K562 (cell line): ENCODE results near the gene TENM3. TPM values are rescaled to one million over a fixed set of nuclear protein-coding genes. Genes with fewer than 3 reads are reported as not detected.

Source experiments
- ATAC-seq: fragments of 200-7000 bp; cut with Tn5 transposase; 3 replicates; pipeline ENCODE4 v1.9.1; 2020; ENCODE audit warnings: moderate library complexity
- BruUV-seq: library from RNA; stranded (reverse); fragments of 400-500 nt; replicated peaks from 2 replicates; lab custom pipeline; 2021; lab: Mats Ljungman, UMichigan
- CTCF ChIA-PET: fragments of 300-600 bp; formaldehyde crosslinking; extraction: SDS; loops from one replicate; lab custom pipeline; 2021; ENCODE audit warnings: low intra/inter-chr PET ratio; lab: Yijun Ruan, JAX
- POLR2A ChIA-PET: fragments of 300-600, 350-650 bp; sonication (Branson Sonifier 250); formaldehyde crosslinking; extraction: SDS; loops from one replicate; lab custom pipeline; 2021; ENCODE audit warnings: antibody characterized with exemption, inconsistent platforms; lab: Yijun Ruan, JAX
- DNase-seq, 4 experiments: peaks; one replicate each; pipeline versions ENCODE4 v3.0.0 to v3.0.0-alpha.2; 2011 to 2018; ENCODE audit warnings: low spot score in 3 of 4, mixed read lengths in 3 of 4; ENCODE audit errors: extremely low read depth in 1 of 4
- FAIRE-seq: peaks from 2 replicates; lab custom pipeline; 2011; peaks lifted over from hg19 to GRCh38; lab: Jason Lieb, UNC
- H2AFZ ChIP-seq: 2 replicates; pipeline ENCODE4 v1.6.0; 2011; ENCODE audit warnings: low read depth, low read length, control low read depth, inconsistent platforms
- H3K27ac ChIP-seq: fragments of 200-600 bp; 3 replicates; pipeline ENCODE4 v1.8.0; 2011; ENCODE audit warnings: low read depth, mild to moderate bottlenecking, control low read depth, inconsistent platforms, low read length, moderate library complexity, mixed read lengths; ENCODE audit errors: extremely low read depth
- H3K27me3 ChIP-seq, 2 experiments: fragments of 300-600 bp in 1 of 2; 2 replicates in 1 of 2; 3 replicates in 1 of 2; pipeline versions ENCODE4 v1.6.0 to v1.8.0; 2011; ENCODE audit warnings: inconsistent platforms in 2 of 2, low read length in 2 of 2, mild to moderate bottlenecking in 1 of 2, mixed read lengths in 1 of 2, moderate library complexity in 1 of 2; ENCODE audit not compliant: control insufficient read depth in 2 of 2, insufficient read depth in 2 of 2
- H3K36me3 ChIP-seq: fragments of 300-600 bp; 3 replicates; pipeline ENCODE4 v1.8.0; 2011; ENCODE audit warnings: mild to moderate bottlenecking, low read length, inconsistent platforms; ENCODE audit not compliant: control insufficient read depth, insufficient read depth
- H3K4me1 ChIP-seq, 2 experiments: fragments of 200-600 bp in 1 of 2; replicated peaks in 1 of 2; 2 replicates in 1 of 2; 3 replicates in 1 of 2; pipeline versions ENCODE4 v1.5.1 to v1.8.0; 2011; ENCODE audit warnings: inconsistent platforms in 2 of 2, low read length in 2 of 2, mild to moderate bottlenecking in 1 of 2, mixed read lengths in 1 of 2, moderate library complexity in 1 of 2; ENCODE audit not compliant: control insufficient read depth in 2 of 2, insufficient read depth in 2 of 2
- H3K4me2 ChIP-seq: 2 replicates; pipeline ENCODE4 v1.6.1; 2011; ENCODE audit warnings: low read length, control low read depth, inconsistent platforms, mixed read lengths; ENCODE audit not compliant: insufficient read depth
- H3K4me3 ChIP-seq: fragments of 200-600 bp; sonication (generic), shearing (Covaris generic); 2 replicates; pipeline ENCODE4 v1.5.1; 2016; ENCODE audit warnings: control low read depth, inconsistent platforms
- H3K79me2 ChIP-seq: fragments of 200-600 bp; 3 replicates; pipeline ENCODE4 v1.8.0; 2011; ENCODE audit warnings: low read length, inconsistent platforms; ENCODE audit not compliant: control insufficient read depth, insufficient read depth
- H3K9ac ChIP-seq, 2 experiments: 2 replicates each; pipeline versions ENCODE4 v1.6.0 to v1.6.1; 2011; ENCODE audit warnings: low read depth in 2 of 2, low read length in 2 of 2, control low read depth in 1 of 2, inconsistent platforms in 1 of 2, mild to moderate bottlenecking in 1 of 2, mixed read lengths in 1 of 2; ENCODE audit not compliant: insufficient read depth in 1 of 2
- H3K9me1 ChIP-seq: one replicate; pipeline ENCODE4 v1.6.0; 2011; ENCODE audit warnings: inconsistent platforms, mild to moderate bottlenecking, low read length, moderate library complexity; ENCODE audit not compliant: control insufficient read depth, insufficient read depth
- H3K9me3 ChIP-seq: replicated peaks from 2 replicates; pipeline ENCODE4 v1.5.1; 2011; ENCODE audit warnings: low read depth, low read length, inconsistent platforms; ENCODE audit not compliant: control insufficient read depth, insufficient read depth
- H4K20me1 ChIP-seq: replicated peaks from 2 replicates; pipeline ENCODE4 v1.6.1; 2011; ENCODE audit warnings: low read length, inconsistent platforms, mixed read lengths; ENCODE audit not compliant: control insufficient read depth, insufficient read depth
- CEBPB ChIP-seq: fragments of 450-650 bp; IDR thresholded peaks from 2 replicates; pipeline ENCODE4 v1.6.1; 2016; ENCODE audit warnings: missing genetic modification characterization, missing compliant biosample characterization
- HINFP ChIP-seq: fragments of 450-650 bp; conservative IDR thresholded peaks from 2 replicates; pipeline ENCODE4 v1.6.1; 2016; ENCODE audit warnings: missing genetic modification characterization, low read depth, mild to moderate bottlenecking, control low read depth, missing compliant biosample characterization
- HNRNPH1 ChIP-seq: fragments of 200-400 bp; formaldehyde crosslinking; optimal IDR thresholded peaks from 2 replicates; pipeline ENCODE3; 2017; ENCODE audit warnings: low read depth, mild to moderate bottlenecking, low read length, moderate library complexity
- SIN3A ChIP-seq, 2 experiments: fragments of 150-350 bp in 1 of 2; IDR thresholded peaks; 2 replicates each; pipeline ENCODE4 v1.6.1; 2011 to 2016; ENCODE audit warnings: borderline replicate concordance in 2 of 2, low read depth in 2 of 2, low read length in 2 of 2, mild to moderate bottlenecking in 2 of 2, moderate library complexity in 2 of 2; ENCODE audit not compliant: control insufficient read depth in 1 of 2
- SIX5 ChIP-seq, 2 experiments: IDR thresholded peaks; 2 replicates each; pipeline ENCODE4 v1.6.1; 2011; ENCODE audit warnings: low read length in 2 of 2, borderline replicate concordance in 1 of 2, low read depth in 1 of 2, mild to moderate bottlenecking in 1 of 2, moderate library complexity in 1 of 2; ENCODE audit not compliant: insufficient read depth in 1 of 2
- TCF15 ChIP-seq: fragments of 250-450 bp; sonication (Bioruptor Pico); IDR thresholded peaks from 2 replicates; pipeline ENCODE4 v1.8.0; 2022; ENCODE audit warnings: moderate library complexity, mild to moderate bottlenecking, inconsistent platforms
- ZC3H8 ChIP-seq: fragments of 450-650 bp; IDR thresholded peaks from 2 replicates; pipeline ENCODE4 v1.6.1; 2017
- ZKSCAN1 ChIP-seq: fragments of 150-350 bp; IDR thresholded peaks from 2 replicates; pipeline ENCODE4 v1.6.1; 2016; ENCODE audit warnings: low read depth, low read length
- ZNF239 ChIP-seq: fragments of 250-450 bp; sonication (Bioruptor Pico); IDR thresholded peaks from 2 replicates; pipeline ENCODE4 v1.4.0; 2020; ENCODE audit warnings: mild to moderate bottlenecking
- WGBS: fragments of 100-300 bp; shearing (Covaris generic); methylation state at CpG from one replicate; pipeline ENCODE4 v1.1.6; 2016; ENCODE audit warnings: low coverage, mixed read lengths; ENCODE audit not compliant: insufficient coverage; ENCODE audit errors: missing lambda C conversion rate; 5-methylcytosine and 5-hydroxymethylcytosine counted together
- in situ Hi-C: fragments of 300-500 bp; cut with MboI; formaldehyde crosslinking; loops from 4 replicates; pipeline ENCODE4 v1.15.0; 2018; ENCODE audit warnings: inconsistent platforms, mixed read lengths
- intact Hi-C: fragments of 100-400 bp; cut with micrococcal nuclease; formaldehyde crosslinking; loops from 2 replicates; pipeline ENCODE4 v1.14.2; 2022
- polyA plus RNA-seq, 8 experiments: library from polyadenylated mRNA; depleted of rRNA in 4 of 8; stranded (reverse) in 5 of 8; unstranded in 3 of 8; fragments of >200 nt; fragmentation: Nextera tagmentation in 2 of 8; fragmentation: Illumina TruSeq in 1 of 8; extraction: Ambion mirVana in 2 of 8; extraction: Trizol in 1 of 8; gene quantifications; 2 replicates each; pipeline versions ENCODE4 v1.2.1 to v1.2.3, GENCODE V29; 2011 to 2014; ENCODE audit warnings: inconsistent platforms in 1 of 8, missing spikeins in 1 of 8
- total RNA-seq, 7 experiments: library from RNA; depleted of rRNA in 6 of 7; stranded (reverse); fragments of >200 nt in 6 of 7; fragmentation: Illumina TruSeq in 2 of 7; extraction: Trizol in 2 of 7; gene quantifications; 2 replicates each; pipeline versions ENCODE4 v1.2.1 to v1.2.3, GENCODE V29; 2011 to 2021; ENCODE audit warnings: low replicate concordance in 1 of 7
- TF ChIP-seq, protein P1 (sequence below): fragments of 250-450 bp; sonication (Bioruptor Pico); IDR thresholded peaks from 2 replicates; pipeline ENCODE4 v1.4.0; 2020; ENCODE audit warnings: borderline replicate concordance

The TENM3 gene
- total and polyA plus RNA-seq, 9 of the 15 experiments (the other 6 are each of a cell fraction or from before 2014, with no cell fraction given) = 0.01 to 0.02 TPM; not detected in 7

- no peak overlapping the region for H3K27ac ChIP-seq
- POLR2A ChIA-PET = no interaction called here
- no peak for FAIRE-seq
- no peak overlapping the region for H3K4me2 ChIP-seq
- ATAC-seq = no peak
- H3K79me2 ChIP-seq = no peaks in the 10 kb centered on the region
- intact Hi-C loops = no loop called here
- peaks cover 0 to 6% of the 10 kb centered on the region in 2 experiments; a peak in 1 of 5 replicates for H3K27me3 ChIP-seq
- H3K4me1 ChIP-seq = no peaks in the 10 kb centered on the region
- H4K20me1 ChIP-seq = no peaks in the 10 kb centered on the region
- no peak for TF ChIP-seq SIN3A (IDR thresholded peaks at IDR 0.05; ENCODE audit: borderline replicate concordance in 2 of 2, control insufficient read depth in 1 of 2, low read depth in 2 of 2, low read length in 2 of 2)
- TF ChIP-seq ZC3H8 = no peak
- 0 out of 2 replicates have a peak, but pooled peaks have one; percentile 11 for TF ChIP-seq CEBPB (tag)
- no peak for TF ChIP-seq HNRNPH1
- TF ChIP-seq, all 486 proteins: peak for 1
- no TSS peak for BruUV-seq
- 0% methylated on average over 11 of the region's 11 CpGs for WGBS
- in situ Hi-C loops = no loop called here
- no peaks in the 10 kb centered on the region for H3K9me3 ChIP-seq
- no peak overlapping the region for H3K9ac ChIP-seq
- H2AFZ ChIP-seq = no peak overlapping the region
- H3K4me3 ChIP-seq = no peak overlapping the region
- no peak for DNase-seq
- no peaks in the 10 kb centered on the region for H3K36me3 ChIP-seq
- H3K9me1 ChIP-seq = no peaks in the 10 kb centered on the region
- CTCF ChIA-PET = no interaction called here
These were observed 161.9 kb downstream of the TENM3 start for GRCh38 chr4:182405087-182405486.

DNA sequence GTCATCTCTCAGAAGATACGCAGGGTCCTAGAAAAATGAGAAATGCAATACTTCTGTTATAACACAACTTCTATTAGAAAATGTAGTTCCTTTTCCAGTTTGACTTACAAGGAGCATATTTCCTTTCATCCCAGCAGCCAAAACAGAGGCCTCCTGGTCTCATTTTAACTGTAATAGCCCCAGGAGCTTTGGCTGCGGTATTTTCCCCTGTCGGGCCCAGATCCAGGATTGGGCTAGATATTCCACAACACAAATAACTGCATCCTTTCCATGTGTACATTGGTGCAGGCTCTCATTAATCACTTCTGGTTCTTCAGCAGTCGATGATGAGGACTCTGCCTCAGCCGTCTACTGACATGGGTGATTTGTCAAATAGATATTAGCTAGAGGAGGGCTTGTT, 166.1 kb downstream of the TENM3 start:
- 0% methylated on average over 5 of the region's 5 CpGs for WGBS
- intact Hi-C loops (no loop called here), in situ Hi-C loops (no loop called here)
- Histone ChIP-seq H3K27ac (no peak overlapping the region), H3K4me2 (no peak overlapping the region), H3K9me3 (no peaks in the 10 kb centered on the region), H2AFZ (no peak overlapping the region), H3K27me3 (peaks cover 0 to 6% of the 10 kb centered on the region in 2 experiments; a peak in 1 of 5 replicates), H3K79me2 (no peaks in the 10 kb centered on the region), H3K36me3 (no peaks in the 10 kb centered on the region), H3K9me1 (no peaks in the 10 kb centered on the region), H3K4me3 (no peak overlapping the region), H3K9ac (no peak overlapping the region), H4K20me1 (no peaks in the 10 kb centered on the region), H3K4me1 (no peaks in the 10 kb centered on the region)
- BruUV-seq = no TSS peak
- CTCF ChIA-PET = no interaction called here
- POLR2A ChIA-PET = no interaction called here
- no peak for ATAC-seq
- no peak for FAIRE-seq
- DNase-seq = no peak
- TF ChIP-seq, protein P1, sequence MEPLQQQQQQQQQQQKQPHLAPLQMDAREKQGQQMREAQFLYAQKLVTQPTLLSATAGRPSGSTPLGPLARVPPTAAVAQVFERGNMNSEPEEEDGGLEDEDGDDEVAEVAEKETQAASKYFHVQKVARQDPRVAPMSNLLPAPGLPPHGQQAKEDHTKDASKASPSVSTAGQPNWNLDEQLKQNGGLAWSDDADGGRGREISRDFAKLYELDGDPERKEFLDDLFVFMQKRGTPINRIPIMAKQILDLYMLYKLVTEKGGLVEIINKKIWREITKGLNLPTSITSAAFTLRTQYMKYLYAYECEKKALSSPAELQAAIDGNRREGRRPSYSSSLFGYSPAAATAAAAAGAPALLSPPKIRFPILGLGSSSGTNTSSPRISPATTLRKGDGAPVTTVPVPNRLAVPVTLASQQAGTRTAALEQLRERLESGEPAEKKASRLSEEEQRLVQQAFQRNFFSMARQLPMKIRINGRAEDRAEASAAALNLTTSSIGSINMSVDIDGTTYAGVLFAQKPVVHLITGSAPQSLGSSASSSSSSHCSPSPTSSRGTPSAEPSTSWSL (CRISPR knock-in tag) = no peak
- TF ChIP-seq ZKSCAN1 (no peak), HINFP (tag) (no peak), TCF15 (CRISPR knock-in tag) (no peak), SIX5 (IDR thresholded peaks at IDR 0.05; ENCODE audit: borderline replicate concordance in 1 of 2, insufficient read depth in 1 of 2, low read depth in 1 of 2, low read length in 2 of 2) (no peak), ZNF239 (CRISPR knock-in tag) (no peak)
